Colon (tissue), 2 donors: ENCODE results near the gene FBN1.

ENCODE experiments used
- FAIRE-seq: peaks from 2 replicates; lab custom pipeline; 2012; peaks lifted over from hg19 to GRCh38; lab: Jason Lieb, UNC
- donor health status: control.
- donor health status: control.

The FBN1 gene

DNA sequence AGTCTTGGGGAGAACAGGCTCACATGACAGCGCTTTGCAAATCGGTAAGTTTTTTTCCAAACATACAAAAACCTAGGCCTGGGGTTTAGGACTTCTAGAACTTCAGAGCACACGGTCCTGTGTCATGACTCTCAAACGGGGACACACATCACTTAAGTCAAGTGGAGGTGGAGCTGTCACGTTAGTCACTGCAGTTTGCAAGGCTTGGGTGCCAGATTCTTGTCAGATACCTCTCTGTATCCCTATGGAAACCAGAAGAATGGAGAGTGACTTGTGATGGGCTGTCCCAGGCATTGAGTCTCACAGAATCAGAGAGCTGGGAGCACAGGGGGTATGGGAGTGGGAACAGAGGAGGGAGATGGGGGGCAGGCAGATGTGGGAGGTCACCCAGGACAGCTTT, 249.5 kb downstream of the FBN1 start:
- FAIRE-seq, result no peak

- no peak for FAIRE-seq
Observed at GRCh38 chr15:48395521-48396011, 249.9 kb downstream of the FBN1 start.

DNA sequence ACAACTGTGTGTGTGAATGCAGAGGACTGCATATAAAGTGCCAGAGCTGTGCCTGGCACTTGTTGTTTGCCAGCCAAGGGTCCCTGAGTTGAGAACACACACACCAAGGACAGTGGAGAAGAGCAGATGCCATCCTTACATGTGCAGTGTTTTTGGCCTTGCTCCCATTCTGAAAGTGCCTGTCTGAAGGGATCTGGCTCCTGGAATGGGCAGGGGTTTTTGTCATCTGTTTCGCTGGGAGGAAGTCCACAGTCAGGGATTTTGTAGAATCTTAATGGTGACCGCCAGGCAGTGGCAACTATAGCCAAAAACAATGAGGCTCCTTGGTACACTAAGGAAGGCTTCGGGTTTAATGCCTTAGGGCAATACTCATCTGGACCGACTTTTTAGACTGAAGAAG, 250.5 kb downstream of the FBN1 start:
- no peak for FAIRE-seq

- no peak for FAIRE-seq
Observed at GRCh38 chr15:48393645-48394506, 251.6 kb downstream of the FBN1 start.

DNA sequence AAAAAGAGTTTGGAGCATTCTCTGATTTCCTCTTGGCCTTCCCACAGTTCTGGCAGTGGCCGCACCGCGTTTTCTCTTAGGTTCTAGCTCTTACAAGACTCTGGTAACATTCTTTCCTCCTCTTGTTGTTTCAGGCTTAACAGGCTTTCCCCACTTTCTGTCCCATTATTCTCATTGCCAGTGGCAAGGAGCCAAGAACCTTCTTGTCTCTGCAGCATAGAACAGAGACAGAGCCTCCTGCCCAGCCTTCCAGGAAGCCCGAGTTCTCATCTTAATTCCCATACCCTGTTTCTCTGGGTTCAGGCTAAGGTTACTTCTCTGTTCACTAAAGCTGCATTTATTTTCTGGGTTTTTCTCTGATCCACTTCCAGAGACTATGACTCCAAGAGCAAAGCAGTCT, 253.2 kb downstream of the FBN1 start:
- FAIRE-seq, result no peak

DNA sequence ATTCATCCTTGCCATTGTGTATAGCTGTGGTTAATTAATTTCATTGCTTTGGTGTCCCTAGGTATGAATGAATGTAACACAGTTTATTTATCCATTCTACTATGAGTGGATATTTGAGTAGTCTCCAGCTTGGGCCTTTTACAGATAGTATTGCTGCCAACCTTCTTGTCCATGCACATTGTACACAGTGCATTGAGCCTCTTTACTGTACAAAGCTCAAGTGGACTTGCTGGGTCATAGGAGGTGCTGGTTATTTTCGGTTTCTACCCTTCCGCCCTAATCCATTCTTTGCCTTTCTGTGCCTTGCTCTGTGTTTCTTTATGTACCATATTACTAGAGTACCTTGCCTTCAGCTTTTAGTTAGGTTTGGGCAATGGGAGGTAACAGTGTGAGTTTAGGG, 253.6 kb downstream of the FBN1 start:
- no peak for FAIRE-seq

GRCh38 chr15:48389691-48390143, 255.8 kb downstream of the FBN1 start:
- no peak for FAIRE-seq

- FAIRE-seq, result no peak
Observed at GRCh38 chr15:48388910-48389309, 256.6 kb downstream of the FBN1 start.

- FAIRE-seq, result no peak
Observed at GRCh38 chr15:48388016-48388851, 257.3 kb downstream of the FBN1 start.

DNA sequence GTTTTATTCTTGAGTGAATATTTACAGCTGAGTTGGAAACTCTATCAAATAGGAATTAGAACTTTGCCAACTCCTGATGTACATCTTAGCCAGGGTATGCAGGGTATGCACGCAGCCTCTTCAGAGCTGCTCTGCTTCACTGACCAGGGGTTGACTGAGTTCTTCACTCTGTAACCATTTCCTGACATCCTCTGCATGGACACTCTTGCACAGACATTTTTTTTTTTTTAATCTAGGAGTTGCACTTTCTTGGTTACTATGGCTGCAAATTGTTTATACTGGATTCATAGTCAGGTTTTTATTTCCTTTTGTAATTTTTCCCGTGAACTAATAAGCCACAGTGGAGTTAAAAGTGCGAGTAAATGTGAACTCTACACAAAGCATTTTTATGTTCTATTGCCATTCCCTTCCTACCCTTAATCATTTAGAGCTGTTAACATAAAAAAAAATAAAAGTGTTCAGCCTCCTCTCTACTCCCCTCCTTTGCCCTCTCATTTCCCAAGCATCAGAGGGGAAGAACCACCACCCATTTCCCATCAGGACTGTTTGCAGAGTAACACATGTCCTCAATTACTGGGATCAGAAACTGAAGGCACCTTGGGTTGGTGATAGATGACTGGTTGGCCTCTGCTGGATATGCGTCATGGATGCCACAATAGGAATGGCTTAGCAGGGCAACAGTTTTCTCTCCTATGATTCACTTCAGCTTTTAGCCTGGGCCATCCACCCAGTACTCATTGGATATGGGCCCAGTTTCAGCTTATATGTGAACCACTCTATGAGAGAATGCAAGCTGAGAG, 260.3 kb downstream of the FBN1 start:
- no peak for FAIRE-seq

- no peak for FAIRE-seq
Observed at GRCh38 chr15:48384616-48385015, 260.9 kb downstream of the FBN1 start.

DNA sequence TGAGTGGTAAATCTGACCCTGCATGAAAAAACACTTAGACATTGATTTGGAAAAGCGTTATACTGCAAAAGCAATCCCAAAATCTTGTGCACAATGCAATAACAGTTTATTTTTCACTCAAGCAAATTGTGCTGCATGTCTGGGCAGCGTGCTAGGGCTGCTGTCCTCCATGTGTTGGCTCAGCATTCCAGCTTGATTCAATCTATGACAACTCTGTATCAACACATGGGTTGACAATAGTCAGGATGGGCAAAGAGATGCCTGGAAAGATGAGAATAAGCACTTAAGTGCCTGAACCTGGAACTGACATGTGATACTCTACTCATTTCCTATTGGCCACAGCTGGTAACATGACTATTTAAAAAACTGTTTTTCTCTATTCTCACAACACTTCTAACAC, 262.5 kb downstream of the FBN1 start:
- no peak for FAIRE-seq

GRCh38 chr15:48381861-48382260, 263.6 kb downstream of the FBN1 start:
- FAIRE-seq, result no peak

GRCh38 chr15:48380198-48380597, 265.3 kb downstream of the FBN1 start:
- FAIRE-seq, result no peak

DNA sequence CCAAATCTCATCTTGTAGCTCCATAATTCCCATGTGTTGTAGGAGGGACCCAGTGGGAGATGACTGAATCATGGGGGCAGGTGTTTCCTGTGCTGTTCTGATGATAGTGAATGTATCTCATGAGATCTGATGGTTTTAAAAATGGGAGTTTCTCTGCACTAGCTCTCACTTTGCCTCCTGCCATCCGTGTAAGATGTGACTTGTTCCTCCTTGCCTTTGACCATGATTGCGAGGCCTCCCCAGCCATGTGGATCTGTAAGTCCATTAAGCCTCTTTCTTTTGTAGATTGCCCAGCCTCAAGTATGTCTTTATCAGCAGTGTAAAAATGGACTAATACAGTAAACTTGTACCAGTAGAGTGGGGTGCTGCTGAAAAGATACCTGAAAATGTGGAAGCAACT, 269.7 kb downstream of the FBN1 start:
- FAIRE-seq, result no peak

- no peak for FAIRE-seq
Observed at GRCh38 chr15:48374472-48374871, 271.0 kb downstream of the FBN1 start.

- FAIRE-seq, result no peak
Observed at GRCh38 chr15:48373821-48374451, 271.6 kb downstream of the FBN1 start.

DNA sequence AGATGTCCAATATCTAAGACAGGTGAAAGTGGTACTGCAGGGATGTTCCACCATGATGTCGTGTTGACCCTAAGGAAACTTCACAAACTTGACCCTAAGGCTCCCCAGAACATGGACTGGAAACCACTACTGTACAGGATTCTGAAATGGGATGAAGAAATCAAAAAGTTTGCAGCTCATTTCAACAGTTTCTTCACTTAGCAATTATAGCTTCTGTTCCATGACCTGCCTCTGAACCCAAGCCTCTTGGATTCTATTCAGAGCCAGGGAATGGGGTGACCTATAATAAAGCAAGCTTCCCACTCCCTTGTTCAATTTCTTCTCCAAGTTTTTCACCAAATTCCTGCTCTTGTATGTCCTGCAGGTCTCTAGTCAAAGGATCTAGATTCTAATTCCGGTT, 273.5 kb downstream of the FBN1 start:
- FAIRE-seq, result no peak

DNA sequence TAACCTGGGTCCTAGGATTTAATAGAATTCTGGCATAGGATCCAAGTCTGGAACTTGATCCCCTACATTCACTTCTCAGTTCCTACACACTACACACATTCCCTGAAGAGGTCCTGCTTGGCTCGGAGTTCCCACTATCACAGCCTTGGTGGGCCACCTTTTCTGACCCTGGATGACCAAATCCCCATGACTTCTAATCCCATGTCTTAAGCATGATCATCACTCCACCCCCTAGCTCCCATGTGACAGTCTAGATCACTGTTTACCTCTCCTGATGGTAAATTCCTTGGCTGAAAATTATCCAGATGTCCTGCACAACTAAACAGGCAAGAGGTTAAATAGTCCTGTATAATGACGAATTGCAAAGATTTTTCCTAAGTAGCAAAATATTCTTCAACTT, 274.0 kb downstream of the FBN1 start:
- FAIRE-seq, result no peak

GRCh38 chr15:48370460-48370859, 275.0 kb downstream of the FBN1 start:
- no peak for FAIRE-seq

- no peak for FAIRE-seq
Observed at GRCh38 chr15:48367483-48367882, 278.0 kb downstream of the FBN1 start.
